NCI-H226 (cell line): ENCODE data around the gene SDCCAG8.
"Not testable (repeated sequence)": the region's sequence is repeated elsewhere in the genome, so short reads cannot be mapped to it uniquely, and the experiment has no call there.

Experiments
- DNase-seq: peaks from one replicate; pipeline ENCODE4 v3.0.0-alpha.2; 2015

The SDCCAG8 gene

GRCh38 chr1:243255791-243256512 lies at the start of gene SDCCAG8:
SDCCAG8 (plus strand) TSS chr1:243256041; CDS start chr1:243256174, 133 bp downstream.
- peak; percentile 99 for DNase-seq

GRCh38 chr1:243211984-243212383 lies 43.9 kb upstream of the SDCCAG8 start:
- DNase-seq = peak; percentile 90

- peak; percentile 76 for DNase-seq
Observed at GRCh38 chr1:243213045-243213787, 42.6 kb upstream of the SDCCAG8 start.

GRCh38 chr1:243215276-243215875 lies 40.5 kb upstream of the SDCCAG8 start:
- DNase-seq = not testable (repeated sequence)

GRCh38 chr1:243216741-243217140 lies 39.1 kb upstream of the SDCCAG8 start:
- DNase-seq = no peak

GRCh38 chr1:243217349-243217748 lies 38.5 kb upstream of the SDCCAG8 start:
- no peak for DNase-seq

GRCh38 chr1:243218059-243218458 lies 37.8 kb upstream of the SDCCAG8 start:
- DNase-seq = no peak

GRCh38 chr1:243227622-243228021 lies 28.2 kb upstream of the SDCCAG8 start:
- DNase-seq = no peak

- DNase-seq = no peak
Observed at GRCh38 chr1:243229526-243229925, 26.3 kb upstream of the SDCCAG8 start.

GRCh38 chr1:243230914-243231313 lies 24.9 kb upstream of the SDCCAG8 start:
- DNase-seq = no peak

GRCh38 chr1:243233908-243234307 lies 21.9 kb upstream of the SDCCAG8 start:
- peak; percentile 16 for DNase-seq

GRCh38 chr1:243234978-243235647 lies 20.7 kb upstream of the SDCCAG8 start:
- DNase-seq = no peak

GRCh38 chr1:243236604-243237252 lies 19.1 kb upstream of the SDCCAG8 start:
- DNase-seq = no peak

- DNase-seq = no peak
Observed at GRCh38 chr1:243244432-243244841, 11.4 kb upstream of the SDCCAG8 start.

GRCh38 chr1:243246916-243247315 lies 8.9 kb upstream of the SDCCAG8 start:
- no peak for DNase-seq

- no peak for DNase-seq
Observed at GRCh38 chr1:243247901-243248300, 7.9 kb upstream of the SDCCAG8 start.

GRCh38 chr1:243249214-243249613 lies 6.6 kb upstream of the SDCCAG8 start:
- no peak for DNase-seq

GRCh38 chr1:243250102-243250501 lies 5.7 kb upstream of the SDCCAG8 start:
- no peak for DNase-seq

- DNase-seq = no peak
Observed at GRCh38 chr1:243251539-243251938, 4.3 kb upstream of the SDCCAG8 start.

- DNase-seq = no peak
Observed at GRCh38 chr1:243253211-243253925, 2.5 kb upstream of the SDCCAG8 start.

GRCh38 chr1:243253926-243254232 lies 2.0 kb upstream of the SDCCAG8 start:
- no peak for DNase-seq

- DNase-seq = peak; percentile 76
Observed at GRCh38 chr1:243254233-243254926, 1.5 kb upstream of the SDCCAG8 start.
